ENCODE measurements around the gene ARHGAP12.

DNA sequence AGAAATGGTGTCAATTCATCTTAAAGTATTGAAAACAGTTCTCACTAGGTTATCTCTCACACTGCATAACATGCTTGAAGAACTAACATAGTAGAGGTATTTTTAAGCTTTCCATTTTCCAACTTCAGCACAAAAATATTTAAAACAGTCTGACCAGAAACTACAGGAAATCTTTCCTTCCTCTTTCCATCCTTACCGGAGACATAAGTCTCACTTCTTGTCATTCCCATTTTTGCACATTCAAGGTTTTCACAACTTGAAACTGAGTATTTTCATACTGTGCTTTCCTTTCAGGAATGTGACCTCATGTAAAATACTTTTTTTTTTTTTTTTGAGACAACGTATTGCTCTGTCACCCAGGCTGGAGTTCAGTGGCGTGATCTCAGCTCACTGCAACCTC lies 45.2 kb downstream of the ARHGAP12 start:
- TF ChIP-seq, protein P1, sequence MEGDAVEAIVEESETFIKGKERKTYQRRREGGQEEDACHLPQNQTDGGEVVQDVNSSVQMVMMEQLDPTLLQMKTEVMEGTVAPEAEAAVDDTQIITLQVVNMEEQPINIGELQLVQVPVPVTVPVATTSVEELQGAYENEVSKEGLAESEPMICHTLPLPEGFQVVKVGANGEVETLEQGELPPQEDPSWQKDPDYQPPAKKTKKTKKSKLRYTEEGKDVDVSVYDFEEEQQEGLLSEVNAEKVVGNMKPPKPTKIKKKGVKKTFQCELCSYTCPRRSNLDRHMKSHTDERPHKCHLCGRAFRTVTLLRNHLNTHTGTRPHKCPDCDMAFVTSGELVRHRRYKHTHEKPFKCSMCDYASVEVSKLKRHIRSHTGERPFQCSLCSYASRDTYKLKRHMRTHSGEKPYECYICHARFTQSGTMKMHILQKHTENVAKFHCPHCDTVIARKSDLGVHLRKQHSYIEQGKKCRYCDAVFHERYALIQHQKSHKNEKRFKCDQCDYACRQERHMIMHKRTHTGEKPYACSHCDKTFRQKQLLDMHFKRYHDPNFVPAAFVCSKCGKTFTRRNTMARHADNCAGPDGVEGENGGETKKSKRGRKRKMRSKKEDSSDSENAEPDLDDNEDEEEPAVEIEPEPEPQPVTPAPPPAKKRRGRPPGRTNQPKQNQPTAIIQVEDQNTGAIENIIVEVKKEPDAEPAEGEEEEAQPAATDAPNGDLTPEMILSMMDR (conservative IDR thresholded peaks at IDR 0.05; ENCODE audit: low read length) = no peak
- TF ChIP-seq EZH2phosphoT487 (IDR thresholded peaks at IDR 0.05; ENCODE audit: borderline replicate concordance, low read depth, low read length) = no peak

Data from OCI-LY7 (cell line).